ENCODE data around the gene ATP10B. TPM values are rescaled to one million over a fixed set of nuclear protein-coding genes. Genes with fewer than 3 reads are reported as not detected.

ATP10B gene
- total and polyA plus RNA-seq, 2 of the 8 experiments (the other 6 are each of a cell fraction or from before 2014, with no cell fraction given) = 0.06 to 0.11 TPM

GRCh38 chr5:160843240-160843639 lies 8.8 kb downstream of the ATP10B start:
- H3K4me2 ChIP-seq (ENCODE audit: insufficient read depth in 1 of 2, low read depth in 2 of 2, low read length in 2 of 2) = no peak overlapping the region
- no peak overlapping the region for H3K9ac ChIP-seq (replicated peaks in 1 of 4; ENCODE audit: extremely low read depth in 1 of 4, low read depth in 3 of 4, low read length in 3 of 4)
- H3K9me3 ChIP-seq (ENCODE audit: insufficient read depth in 2 of 2, low read depth in 1 of 2, low read length in 1 of 2) = no peaks in the 10 kb centered on the region
- H2BK20ac ChIP-seq (ENCODE audit: low read length) = no peak overlapping the region
- no peak overlapping the region for H3K14ac ChIP-seq (ENCODE audit: insufficient read length)
- CTCF ChIA-PET (ENCODE audit: partially characterized antibody) = interaction anchor here (0.6 to 0.9 kb wide), 2 partner anchors 405 to 488 kb away, joined by 3 read pairs; no protein-coding TSS in a partner anchor
- H3K23ac ChIP-seq (ENCODE audit: insufficient read length) = no peak overlapping the region
- no peak overlapping the region for H4K8ac ChIP-seq (ENCODE audit: extremely low read depth, insufficient read depth, low read length)
- POLR2A ChIA-PET (ENCODE audit: partially characterized antibody) = no interaction called here
- H2BK12ac ChIP-seq (ENCODE audit: low read depth, low read length) = no peak overlapping the region
- no peak overlapping the region for H2AK5ac ChIP-seq (ENCODE audit: low read depth, low read length)
- no peak overlapping the region for H2BK120ac ChIP-seq (replicated peaks; ENCODE audit: low read depth, low read length)
- DNase-seq (ENCODE audit: low read depth in 1 of 2, low spot score in 2 of 2) = no peak
- no peaks in the 10 kb centered on the region for H3K79me1 ChIP-seq (ENCODE audit: low read depth, low read length)
- H3K4me3 ChIP-seq (ENCODE audit: extremely low read depth in 1 of 4, insufficient read depth in 2 of 4, low read depth in 3 of 4, low read length in 4 of 4) = no peak overlapping the region
- FAIRE-seq = no peak
- WGBS, 2 experiments (ENCODE audit: extremely low coverage in 1 of 2, insufficient coverage in 1 of 2, insufficient read length in 1 of 2, insufficient replicate concordance in 2 of 2, low coverage in 1 of 2, low lambda C conversion rate in 2 of 2, missing lambda C conversion rate in 1 of 2) = 85% methylated on average over 2 of the region's 2 CpGs; no CpG with 5 or more reads in 1 of the 2 experiments
- H3K23me2 ChIP-seq (ENCODE audit: low read depth, low read length) = no peaks in the 10 kb centered on the region
- no peaks in the 10 kb centered on the region for H3K79me2 ChIP-seq (ENCODE audit: control insufficient read depth in 1 of 2, insufficient read depth in 2 of 2, low read length in 2 of 2)
- no peak overlapping the region for H2BK15ac ChIP-seq (ENCODE audit: low read length)
- H3K27me3 ChIP-seq (replicated peaks in 1 of 4; ENCODE audit: control insufficient read depth in 3 of 4, extremely low read depth in 1 of 4, insufficient read depth in 3 of 4, low read length in 3 of 4) = no peaks in the 10 kb centered on the region
- no peak overlapping the region for H3K56ac ChIP-seq (replicated peaks; ENCODE audit: insufficient read length, low read depth, low read length)
- no peak overlapping the region for H3K27ac ChIP-seq (ENCODE audit: low read depth, low read length)
- H4K5ac ChIP-seq (ENCODE audit: insufficient read length, low read depth, low read length) = no peak overlapping the region
- no peak overlapping the region for H3K18ac ChIP-seq (ENCODE audit: extremely low read depth, low read length)
- H2AFZ ChIP-seq (ENCODE audit: low read length) = no peak overlapping the region
- H4K20me1 ChIP-seq (replicated peaks in 1 of 2; ENCODE audit: control insufficient read depth in 1 of 2, insufficient read depth in 2 of 2, low read length in 2 of 2) = no peaks in the 10 kb centered on the region
- no peak for TF ChIP-seq CTBP2 (IDR thresholded peaks at IDR 0.05; ENCODE audit: borderline replicate concordance, insufficient read depth, insufficient read length, low read length)
- no peaks in the 10 kb centered on the region for H3K36me3 ChIP-seq (ENCODE audit: control insufficient read depth in 2 of 4, insufficient read depth in 4 of 4, low read length in 3 of 4)
- H3K4me1 ChIP-seq (replicated peaks in 1 of 4; ENCODE audit: control insufficient read depth in 3 of 4, insufficient read depth in 4 of 4, low read length in 3 of 4) = no peaks in the 10 kb centered on the region
- no peak overlapping the region for H4K91ac ChIP-seq (replicated peaks; ENCODE audit: insufficient read length, low read length)
- no peak overlapping the region for H3K4ac ChIP-seq (replicated peaks; ENCODE audit: insufficient read length, low read depth, low read length)
- H2BK5ac ChIP-seq (ENCODE audit: low read depth, low read length) = no peak overlapping the region

Measured in H1 (cell line).